Fibroblast of lung (primary cell): ENCODE results near the gene BCDIN3D. TPM values are rescaled to one million over a fixed set of nuclear protein-coding genes. Genes with fewer than 3 reads are reported as not detected.

Experiments used
- DNase-seq, 2 donors: peaks; one replicate each; pipeline versions ENCODE4 v3.0.0 to v3.0.0-alpha.2; 2010; ENCODE audit warnings: low read depth in 2 of 2
- H2AFZ ChIP-seq: 2 replicates; pipeline ENCODE4 v1.5.1; 2012; ENCODE audit warnings: low read length, control low read depth, inconsistent platforms
- H3K27ac ChIP-seq: 2 replicates; pipeline ENCODE4 v1.5.1; 2011; ENCODE audit warnings: low read length, control low read depth; ENCODE audit not compliant: insufficient read depth
- H3K27me3 ChIP-seq: 2 replicates; pipeline ENCODE4 v1.5.1; 2011; ENCODE audit warnings: mild to moderate bottlenecking, low read length; ENCODE audit not compliant: control insufficient read depth, insufficient read depth
- H3K36me3 ChIP-seq: 2 replicates; pipeline ENCODE4 v1.5.1; 2011; ENCODE audit warnings: low read length; ENCODE audit not compliant: control insufficient read depth, insufficient read depth
- H3K4me1 ChIP-seq: 2 replicates; pipeline ENCODE4 v1.5.1; 2011; ENCODE audit warnings: low read length; ENCODE audit not compliant: control insufficient read depth, insufficient read depth; ENCODE audit errors: extremely low read depth
- H3K4me2 ChIP-seq: 2 replicates; pipeline ENCODE4 v1.5.1; 2011; ENCODE audit warnings: low read length, control low read depth; ENCODE audit not compliant: insufficient read depth; ENCODE audit errors: extremely low read depth
- H3K4me3 ChIP-seq, 4 experiments: fragments of 200-600 bp in 1 of 4; sonication (generic) in 1 of 4; replicated peaks in 1 of 4; 2 replicates each; pipeline ENCODE4 v1.5.1; 2011 to 2016; ENCODE audit warnings: low read length in 4 of 4, low read depth in 3 of 4, mild to moderate bottlenecking in 3 of 4, control low read depth in 2 of 4, inconsistent platforms in 1 of 4, mixed read lengths in 1 of 4; ENCODE audit not compliant: insufficient read depth in 1 of 4; ENCODE audit errors: control extremely low read depth in 1 of 4
- H3K79me2 ChIP-seq: 2 replicates; pipeline ENCODE4 v1.5.1; 2012; ENCODE audit warnings: mild to moderate bottlenecking, low read length, inconsistent platforms; ENCODE audit not compliant: control insufficient read depth, insufficient read depth
- H3K9ac ChIP-seq: 2 replicates; pipeline ENCODE4 v1.5.1; 2011; ENCODE audit warnings: mild to moderate bottlenecking, low read length, control low read depth; ENCODE audit not compliant: insufficient read depth
- H3K9me3 ChIP-seq: 2 replicates; pipeline ENCODE4 v1.5.1; 2012; ENCODE audit warnings: low read depth, low read length; ENCODE audit not compliant: control insufficient read depth, insufficient read depth
- H4K20me1 ChIP-seq: 2 replicates; pipeline ENCODE4 v1.5.1; 2011; ENCODE audit warnings: low read length; ENCODE audit not compliant: control insufficient read depth, insufficient read depth; ENCODE audit errors: extremely low read depth
- EZH2 ChIP-seq: IDR thresholded peaks from 2 replicates; pipeline ENCODE4 v1.5.1; 2012; ENCODE audit warnings: low read length, control low read depth, mild to moderate bottlenecking; ENCODE audit errors: missing control alignments
- polyA plus RNA-seq, 2 donors: library from polyadenylated mRNA; depleted of rRNA in 1 of 2; stranded (reverse) in 1 of 2; unstranded in 1 of 2; fragments of >200 nt; gene quantifications; 2 replicates each; pipeline ENCODE4 v1.2.1, GENCODE V29; 2011 to 2012; ENCODE audit warnings: missing spikeins in 1 of 2
- total RNA-seq: library from RNA; depleted of rRNA; stranded (reverse); fragments of >200 nt; gene quantifications from 2 replicates; pipeline ENCODE4 v1.2.1, GENCODE V29; 2014
- TF ChIP-seq, protein P1 (sequence below), 2 donors: IDR thresholded peaks in 1 of 2; conservative IDR thresholded peaks in 1 of 2; 1 replicate in 1 of 2; 2 replicates in 1 of 2; pipeline ENCODE4 v1.5.1; 2011 to 2012; ENCODE audit warnings: low read length in 2 of 2, control low read depth in 1 of 2, inconsistent platforms in 1 of 2, low read depth in 1 of 2, mild to moderate bottlenecking in 1 of 2

BCDIN3D gene
- total and polyA plus RNA-seq, 2 donors (not counting 1 experiment from before 2014, with no cell fraction given), result 3.2 to 4.5 TPM

DNA sequence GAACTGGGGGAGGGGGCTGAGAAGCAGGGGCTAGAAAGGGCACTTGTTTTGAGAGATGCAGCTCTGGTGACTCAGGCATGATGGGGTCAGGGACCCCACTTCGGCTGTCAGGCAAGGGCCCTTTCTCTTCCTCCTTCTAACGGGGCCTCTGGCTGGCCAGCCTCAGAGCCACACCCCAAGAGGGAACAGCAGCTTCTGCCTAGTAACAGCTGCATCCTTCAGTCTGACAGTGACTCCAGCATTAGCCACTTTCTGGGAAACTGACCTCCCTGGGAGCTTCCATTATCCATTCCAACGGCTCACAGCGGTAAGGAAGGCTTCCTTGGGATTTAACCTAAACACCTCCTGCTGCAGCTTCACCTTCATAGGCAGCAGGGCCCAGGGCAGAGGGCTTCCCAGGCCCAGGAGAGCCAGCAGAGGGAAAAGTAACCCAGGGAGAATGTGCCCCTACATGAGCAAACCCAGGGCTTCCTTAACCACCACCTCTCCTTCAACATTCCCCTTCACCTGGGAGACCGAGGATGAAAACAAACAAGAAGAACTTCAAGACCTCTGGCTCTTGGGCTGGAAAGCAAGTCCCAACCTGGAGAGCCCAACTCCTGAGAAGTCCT lies 17.4 kb downstream of the BCDIN3D start:
- Histone ChIP-seq H3K4me1 (peaks cover 32% of the 10 kb centered on the region), H3K9me3 (no peaks in the 10 kb centered on the region), H2AFZ (no peak overlapping the region), H3K79me2 (peaks cover 53% of the 10 kb centered on the region), H3K27ac (peak overlapping the region; percentile 79), H3K4me2 (peak overlapping the region; percentile 72), H4K20me1 (no peaks in the 10 kb centered on the region), H3K36me3 (peaks cover 2% of the 10 kb centered on the region), H3K27me3 (no peaks in the 10 kb centered on the region), H3K9ac (peak overlapping the region; percentile 36), H3K4me3 (peak overlapping the region in 2 of 4 experiments; percentile 25 to 93)
- TF ChIP-seq EZH2, result no peak
- TF ChIP-seq, protein P1, sequence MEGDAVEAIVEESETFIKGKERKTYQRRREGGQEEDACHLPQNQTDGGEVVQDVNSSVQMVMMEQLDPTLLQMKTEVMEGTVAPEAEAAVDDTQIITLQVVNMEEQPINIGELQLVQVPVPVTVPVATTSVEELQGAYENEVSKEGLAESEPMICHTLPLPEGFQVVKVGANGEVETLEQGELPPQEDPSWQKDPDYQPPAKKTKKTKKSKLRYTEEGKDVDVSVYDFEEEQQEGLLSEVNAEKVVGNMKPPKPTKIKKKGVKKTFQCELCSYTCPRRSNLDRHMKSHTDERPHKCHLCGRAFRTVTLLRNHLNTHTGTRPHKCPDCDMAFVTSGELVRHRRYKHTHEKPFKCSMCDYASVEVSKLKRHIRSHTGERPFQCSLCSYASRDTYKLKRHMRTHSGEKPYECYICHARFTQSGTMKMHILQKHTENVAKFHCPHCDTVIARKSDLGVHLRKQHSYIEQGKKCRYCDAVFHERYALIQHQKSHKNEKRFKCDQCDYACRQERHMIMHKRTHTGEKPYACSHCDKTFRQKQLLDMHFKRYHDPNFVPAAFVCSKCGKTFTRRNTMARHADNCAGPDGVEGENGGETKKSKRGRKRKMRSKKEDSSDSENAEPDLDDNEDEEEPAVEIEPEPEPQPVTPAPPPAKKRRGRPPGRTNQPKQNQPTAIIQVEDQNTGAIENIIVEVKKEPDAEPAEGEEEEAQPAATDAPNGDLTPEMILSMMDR (conservative IDR thresholded peaks at IDR 0.05 in 1 of 2, IDR thresholded peaks at IDR 0.05 in 1 of 2; ENCODE audit: low read depth in 1 of 2, low read length in 2 of 2), result no peak
- peak; percentile 65 to 67 for DNase-seq

- no peak overlapping the region for H2AFZ ChIP-seq
- H3K4me1 ChIP-seq, result peaks cover 32% of the 10 kb centered on the region
- H3K27ac ChIP-seq, result peak overlapping the region; percentile 79
- peak; percentile 64 to 83 for DNase-seq
- H3K36me3 ChIP-seq, result peaks cover 2% of the 10 kb centered on the region
- H3K79me2 ChIP-seq, result peaks cover 54% of the 10 kb centered on the region
- no peaks in the 10 kb centered on the region for H3K27me3 ChIP-seq
- H3K4me2 ChIP-seq, result peak overlapping the region; percentile 72
- no peaks in the 10 kb centered on the region for H3K9me3 ChIP-seq
- H4K20me1 ChIP-seq, result no peaks in the 10 kb centered on the region
- peak overlapping the region in 1 of 4 experiments; percentile 93 for H3K4me3 ChIP-seq
- TF ChIP-seq, protein P1 (conservative IDR thresholded peaks at IDR 0.05 in 1 of 2, IDR thresholded peaks at IDR 0.05 in 1 of 2; ENCODE audit: low read depth in 1 of 2, low read length in 2 of 2), result no peak
- no peak for TF ChIP-seq EZH2
- no peak overlapping the region for H3K9ac ChIP-seq
Observed at GRCh38 chr12:49824895-49825294, 18.0 kb downstream of the BCDIN3D start.

DNA sequence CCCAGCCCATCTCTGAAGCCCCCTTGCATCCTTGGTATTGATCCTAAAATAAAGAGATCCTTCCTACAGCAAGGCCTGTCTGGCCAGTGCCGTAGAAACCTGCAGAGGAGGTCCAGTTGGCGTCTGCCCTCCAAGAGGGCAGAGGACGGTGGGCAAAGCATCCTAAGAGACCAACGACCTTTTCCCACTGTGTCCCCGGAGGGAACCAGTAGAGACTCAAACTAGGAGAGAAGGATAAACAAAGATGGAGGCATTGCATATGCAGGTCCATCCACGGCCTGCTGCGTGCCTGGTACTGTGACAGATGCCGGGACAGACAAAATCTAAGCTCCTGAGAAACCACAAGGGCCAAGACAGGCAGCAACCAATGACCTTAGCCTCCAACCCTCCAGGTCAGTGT lies 18.5 kb downstream of the BCDIN3D start:
- Histone ChIP-seq H3K9me3 (no peaks in the 10 kb centered on the region), H3K4me2 (no peak overlapping the region), H3K4me3 (peak overlapping the region in 1 of 4 experiments; percentile 93), H2AFZ (no peak overlapping the region), H3K27ac (peak overlapping the region; percentile 79), H3K27me3 (no peaks in the 10 kb centered on the region), H4K20me1 (no peaks in the 10 kb centered on the region), H3K79me2 (peaks cover 55% of the 10 kb centered on the region), H3K4me1 (peaks cover 32% of the 10 kb centered on the region), H3K9ac (no peak overlapping the region), H3K36me3 (peaks cover 2% of the 10 kb centered on the region)
- TF ChIP-seq, protein P1 (conservative IDR thresholded peaks at IDR 0.05 in 1 of 2, IDR thresholded peaks at IDR 0.05 in 1 of 2; ENCODE audit: low read depth in 1 of 2, low read length in 2 of 2), result no peak
- TF ChIP-seq EZH2, result no peak
- DNase-seq, result no peak
